Glutamatergic neuron (in vitro differentiated cells): ENCODE results near the gene C19orf44. TPM values are rescaled to one million over a fixed set of nuclear protein-coding genes. Genes with fewer than 3 reads are reported as not detected.

ENCODE experiments used
- DNase-seq: peaks from one replicate; pipeline ENCODE4 v3.0.0; 2022
- H3K27ac Mint-ChIP-seq: one replicate; pipeline ENCODE4 v1.8.0; 2020; ENCODE audit warnings: mild to moderate bottlenecking, mixed read lengths, inconsistent platforms; ENCODE audit not compliant: unreplicated experiment
- H3K27me3 Mint-ChIP-seq: one replicate; pipeline ENCODE4 v1.8.0; 2020; ENCODE audit warnings: mild to moderate bottlenecking, moderate library complexity, mixed read lengths, inconsistent platforms; ENCODE audit not compliant: unreplicated experiment
- H3K36me3 Mint-ChIP-seq: one replicate; pipeline ENCODE4 v1.8.0; 2020; ENCODE audit warnings: mild to moderate bottlenecking, mixed read lengths, inconsistent platforms; ENCODE audit not compliant: unreplicated experiment
- H3K4me1 Mint-ChIP-seq: one replicate; pipeline ENCODE4 v1.8.0; 2020; ENCODE audit warnings: mild to moderate bottlenecking, low read depth, mixed read lengths, inconsistent platforms; ENCODE audit not compliant: unreplicated experiment
- H3K4me3 Mint-ChIP-seq: one replicate; pipeline ENCODE4 v1.8.0; 2020; ENCODE audit warnings: mild to moderate bottlenecking, mixed read lengths, inconsistent platforms; ENCODE audit not compliant: unreplicated experiment
- H3K9me3 Mint-ChIP-seq: one replicate; pipeline ENCODE4 v1.8.0; 2020; ENCODE audit warnings: mild to moderate bottlenecking, moderate library complexity, mixed read lengths, inconsistent platforms; ENCODE audit not compliant: unreplicated experiment
- total RNA-seq: library from RNA; stranded (reverse); fragmentation: NEBNext Ultra II Directional; extraction: Animal tissue kit (Norgen Biotek cat#: 25700); gene quantifications from one replicate; pipeline ENCODE4 v1.2.1, GENCODE V29; 2021; ENCODE audit not compliant: unreplicated experiment
- TF ChIP-seq, protein P1 (sequence below): fragments of 200-600 bp; sonication (generic); IDR thresholded peaks from one replicate; pipeline ENCODE4 v1.5.0; 2021; ENCODE audit not compliant: partially characterized antibody, unreplicated experiment

The C19orf44 gene
- total RNA-seq, 1 donor from 2014 or later: 5.0 TPM

GRCh38 chr19:16520986-16521624, 24.9 kb downstream of the C19orf44 start:
- H3K4me3 Mint-ChIP-seq: no peak overlapping the region
- no peak overlapping the region for H3K27ac Mint-ChIP-seq
- peaks cover 1% of the 10 kb centered on the region for H3K27me3 Mint-ChIP-seq
- no peak for DNase-seq
- no peaks in the 10 kb centered on the region for H3K36me3 Mint-ChIP-seq
- TF ChIP-seq, protein P1, sequence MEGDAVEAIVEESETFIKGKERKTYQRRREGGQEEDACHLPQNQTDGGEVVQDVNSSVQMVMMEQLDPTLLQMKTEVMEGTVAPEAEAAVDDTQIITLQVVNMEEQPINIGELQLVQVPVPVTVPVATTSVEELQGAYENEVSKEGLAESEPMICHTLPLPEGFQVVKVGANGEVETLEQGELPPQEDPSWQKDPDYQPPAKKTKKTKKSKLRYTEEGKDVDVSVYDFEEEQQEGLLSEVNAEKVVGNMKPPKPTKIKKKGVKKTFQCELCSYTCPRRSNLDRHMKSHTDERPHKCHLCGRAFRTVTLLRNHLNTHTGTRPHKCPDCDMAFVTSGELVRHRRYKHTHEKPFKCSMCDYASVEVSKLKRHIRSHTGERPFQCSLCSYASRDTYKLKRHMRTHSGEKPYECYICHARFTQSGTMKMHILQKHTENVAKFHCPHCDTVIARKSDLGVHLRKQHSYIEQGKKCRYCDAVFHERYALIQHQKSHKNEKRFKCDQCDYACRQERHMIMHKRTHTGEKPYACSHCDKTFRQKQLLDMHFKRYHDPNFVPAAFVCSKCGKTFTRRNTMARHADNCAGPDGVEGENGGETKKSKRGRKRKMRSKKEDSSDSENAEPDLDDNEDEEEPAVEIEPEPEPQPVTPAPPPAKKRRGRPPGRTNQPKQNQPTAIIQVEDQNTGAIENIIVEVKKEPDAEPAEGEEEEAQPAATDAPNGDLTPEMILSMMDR: no peak
- no peaks in the 10 kb centered on the region for H3K4me1 Mint-ChIP-seq
- no peaks in the 10 kb centered on the region for H3K9me3 Mint-ChIP-seq

- H3K4me1 Mint-ChIP-seq: no peaks in the 10 kb centered on the region
- no peaks in the 10 kb centered on the region for H3K36me3 Mint-ChIP-seq
- no peak overlapping the region for H3K4me3 Mint-ChIP-seq
- no peaks in the 10 kb centered on the region for H3K9me3 Mint-ChIP-seq
- DNase-seq: no peak
- TF ChIP-seq, protein P1: no peak
- H3K27me3 Mint-ChIP-seq: peaks cover 1% of the 10 kb centered on the region
- no peak overlapping the region for H3K27ac Mint-ChIP-seq
Observed at GRCh38 chr19:16521715-16522289, 25.6 kb downstream of the C19orf44 start.

GRCh38 chr19:16522559-16523377, 26.6 kb downstream of the C19orf44 start:
- TF ChIP-seq, protein P1: no peak
- no peaks in the 10 kb centered on the region for H3K9me3 Mint-ChIP-seq
- peaks cover 1% of the 10 kb centered on the region for H3K27me3 Mint-ChIP-seq
- no peak for DNase-seq
- H3K27ac Mint-ChIP-seq: no peak overlapping the region
- H3K36me3 Mint-ChIP-seq: no peaks in the 10 kb centered on the region
- no peak overlapping the region for H3K4me3 Mint-ChIP-seq
- no peaks in the 10 kb centered on the region for H3K4me1 Mint-ChIP-seq

- Mint-ChIP-seq H3K4me1 (no peaks in the 10 kb centered on the region), H3K4me3 (no peak overlapping the region), H3K27ac (no peak overlapping the region), H3K9me3 (no peaks in the 10 kb centered on the region), H3K36me3 (no peaks in the 10 kb centered on the region), H3K27me3 (peaks cover 4% of the 10 kb centered on the region)
- no peak for DNase-seq
- TF ChIP-seq, protein P1: no peak
Observed at GRCh38 chr19:16524991-16525734, 29.0 kb downstream of the C19orf44 start.
